WI38 (cell line): ENCODE data around the gene ARPC5.

Source experiments
- H3K4me3 ChIP-seq: 2 replicates; pipeline ENCODE4 v1.5.1; 2011; ENCODE audit warnings: low read depth, mild to moderate bottlenecking, control low read depth, low read length
- TF ChIP-seq, protein P1 (sequence below): IDR thresholded peaks from 2 replicates; pipeline ENCODE4 v1.5.1; 2012; ENCODE audit warnings: low read depth, mild to moderate bottlenecking, control low read depth, low read length

Gene ARPC5

DNA sequence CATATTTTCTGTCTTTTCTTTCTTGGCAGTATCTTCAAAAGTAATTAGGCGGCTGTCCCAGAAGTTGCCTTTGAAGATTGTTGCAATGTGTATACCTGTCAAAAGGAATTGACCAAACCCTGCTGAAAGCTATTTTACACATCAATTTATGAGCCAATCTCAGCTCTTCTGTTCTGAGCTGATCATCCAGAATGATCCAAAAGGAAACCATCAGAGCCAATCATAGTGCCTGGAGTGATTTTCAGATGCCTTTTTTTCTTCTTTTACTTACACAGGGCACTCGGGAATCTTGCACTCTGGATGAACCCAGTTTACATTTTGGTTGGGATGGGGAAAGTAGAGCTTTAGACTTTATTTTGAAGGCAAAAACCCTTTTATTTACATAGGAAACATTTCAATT lies 39.3 kb upstream of the ARPC5 start:
- TF ChIP-seq, protein P1, sequence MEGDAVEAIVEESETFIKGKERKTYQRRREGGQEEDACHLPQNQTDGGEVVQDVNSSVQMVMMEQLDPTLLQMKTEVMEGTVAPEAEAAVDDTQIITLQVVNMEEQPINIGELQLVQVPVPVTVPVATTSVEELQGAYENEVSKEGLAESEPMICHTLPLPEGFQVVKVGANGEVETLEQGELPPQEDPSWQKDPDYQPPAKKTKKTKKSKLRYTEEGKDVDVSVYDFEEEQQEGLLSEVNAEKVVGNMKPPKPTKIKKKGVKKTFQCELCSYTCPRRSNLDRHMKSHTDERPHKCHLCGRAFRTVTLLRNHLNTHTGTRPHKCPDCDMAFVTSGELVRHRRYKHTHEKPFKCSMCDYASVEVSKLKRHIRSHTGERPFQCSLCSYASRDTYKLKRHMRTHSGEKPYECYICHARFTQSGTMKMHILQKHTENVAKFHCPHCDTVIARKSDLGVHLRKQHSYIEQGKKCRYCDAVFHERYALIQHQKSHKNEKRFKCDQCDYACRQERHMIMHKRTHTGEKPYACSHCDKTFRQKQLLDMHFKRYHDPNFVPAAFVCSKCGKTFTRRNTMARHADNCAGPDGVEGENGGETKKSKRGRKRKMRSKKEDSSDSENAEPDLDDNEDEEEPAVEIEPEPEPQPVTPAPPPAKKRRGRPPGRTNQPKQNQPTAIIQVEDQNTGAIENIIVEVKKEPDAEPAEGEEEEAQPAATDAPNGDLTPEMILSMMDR: no peak
- H3K4me3 ChIP-seq: no peak overlapping the region

DNA sequence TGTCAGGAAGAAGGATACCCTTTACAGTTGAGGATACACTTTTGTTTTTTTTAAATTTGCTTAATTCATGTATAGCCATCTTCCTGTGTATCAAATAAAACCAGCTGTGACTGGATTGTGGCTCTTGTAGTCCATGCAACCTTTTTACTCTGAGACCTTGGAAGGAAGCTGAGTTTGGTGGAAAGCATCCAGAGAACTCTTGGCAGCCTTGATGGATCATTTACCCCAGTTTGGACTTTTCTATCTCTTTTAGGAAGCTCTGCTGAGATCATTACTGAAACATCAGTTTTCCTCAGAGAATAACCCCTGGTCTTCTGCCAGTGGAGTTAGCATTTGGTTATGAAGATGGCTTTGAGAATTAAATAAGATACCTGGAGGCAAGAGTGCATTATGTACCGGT lies 38.8 kb upstream of the ARPC5 start:
- H3K4me3 ChIP-seq: no peak overlapping the region
- TF ChIP-seq, protein P1: no peak

GRCh38 chr1:183673605-183674323 lies 38.2 kb upstream of the ARPC5 start:
- TF ChIP-seq, protein P1: no peak
- no peak overlapping the region for H3K4me3 ChIP-seq

- H3K4me3 ChIP-seq: no peak overlapping the region
- TF ChIP-seq, protein P1: no peak; the same call in 1 of the 2 replicates
These were observed 34.6 kb upstream of the ARPC5 start for GRCh38 chr1:183670169-183670568.

DNA sequence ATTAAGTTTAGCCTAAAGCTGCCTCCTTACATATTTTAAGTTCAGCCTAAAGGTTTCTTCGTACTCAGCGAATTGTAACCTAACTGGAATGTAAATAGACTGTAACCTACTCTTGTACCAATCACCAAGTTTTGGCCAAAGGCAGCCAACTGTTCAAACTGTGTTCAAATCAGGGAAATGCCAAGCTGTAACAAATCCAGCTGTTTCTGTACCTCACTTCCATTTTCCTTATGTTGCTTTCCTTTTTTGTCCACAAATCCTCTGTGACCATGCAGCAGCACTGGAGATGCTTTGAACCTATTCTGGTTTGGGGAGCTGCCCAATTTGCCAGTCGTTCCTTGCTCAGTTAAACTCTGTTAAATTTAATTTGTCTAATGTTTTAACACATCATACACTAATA lies 20.8 kb upstream of the ARPC5 start:
- TF ChIP-seq, protein P1: no peak

GRCh38 chr1:183655562-183656075 lies 20.0 kb upstream of the ARPC5 start:
- TF ChIP-seq, protein P1: peak; percentile 61

More for the DNA sequence above, 20.8 kb upstream of the ARPC5 start:
- no peak overlapping the region for H3K4me3 ChIP-seq

GRCh38 chr1:183654706-183655105 lies 19.1 kb upstream of the ARPC5 start:
- TF ChIP-seq, protein P1: no peak
- H3K4me3 ChIP-seq: no peak overlapping the region

More at GRCh38 chr1:183655562-183656075, 20.0 kb upstream of the ARPC5 start:
- H3K4me3 ChIP-seq: no peak overlapping the region
